LNCAP (cell line): ENCODE measurements around the gene NKX3-2.

Source experiments
- CTCF ChIP-seq: fragments of 450-650 bp; IDR thresholded peaks from 2 replicates; pipeline ENCODE4 v1.5.1; 2017; ENCODE audit warnings: mild to moderate bottlenecking

NKX3-2 gene

DNA sequence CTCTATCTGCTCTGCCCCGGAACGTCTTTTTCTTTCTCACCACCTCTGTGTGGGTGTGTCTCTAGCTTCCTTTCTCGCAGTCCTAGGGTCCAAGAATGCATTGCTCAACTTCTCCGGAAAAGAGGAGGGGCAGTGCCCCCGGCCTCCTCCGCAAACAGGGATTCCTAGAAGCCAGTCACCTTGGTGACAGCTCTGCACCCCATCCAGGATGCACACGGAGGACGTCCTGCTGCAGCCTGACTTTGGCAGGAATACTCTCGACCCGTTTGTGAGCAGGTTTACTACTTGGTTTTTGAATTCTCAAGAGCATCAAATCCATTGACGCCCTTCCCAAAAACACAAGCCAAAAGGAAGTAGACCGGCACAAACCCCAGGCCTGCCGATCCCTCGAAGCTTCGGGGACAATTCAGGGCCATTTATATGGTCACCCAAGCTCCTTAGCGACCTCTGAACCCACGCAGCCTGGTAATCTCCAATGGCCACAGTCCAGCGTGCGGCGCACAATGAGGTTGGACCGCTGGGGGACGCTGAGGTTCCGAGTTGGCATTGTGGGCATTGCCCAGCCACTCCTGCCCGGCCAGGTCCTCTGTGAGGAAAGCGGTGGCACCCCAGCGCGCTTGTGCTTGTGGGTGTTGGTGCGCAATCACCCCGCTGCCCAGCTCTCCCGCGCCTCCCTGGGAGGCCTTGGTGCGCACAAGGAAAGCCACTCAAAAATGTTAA, 9.8 kb downstream of the NKX3-2 start:
- no peak for TF ChIP-seq CTCF

- no peak for TF ChIP-seq CTCF
Measured at GRCh38 chr4:13533670-13534343, 10.5 kb downstream of the NKX3-2 start.

DNA sequence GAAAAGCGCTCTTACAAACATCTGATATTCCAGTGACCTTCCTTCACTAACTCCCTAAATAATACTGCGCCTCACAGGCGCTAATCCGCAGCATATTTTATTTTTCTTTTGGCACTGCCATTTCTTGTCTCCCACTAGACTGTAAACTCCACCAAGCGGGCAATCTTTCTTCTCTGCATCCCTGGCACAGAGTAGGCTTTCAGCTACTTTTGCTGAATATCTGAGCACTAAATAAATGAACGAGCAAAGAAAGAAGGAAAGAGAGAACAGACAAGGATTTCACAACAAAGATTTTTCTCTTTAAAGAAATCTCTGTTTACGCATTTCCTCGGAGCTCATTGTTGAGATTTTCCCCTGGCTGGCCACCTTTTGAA, 12.7 kb downstream of the NKX3-2 start:
- no peak for TF ChIP-seq CTCF

DNA sequence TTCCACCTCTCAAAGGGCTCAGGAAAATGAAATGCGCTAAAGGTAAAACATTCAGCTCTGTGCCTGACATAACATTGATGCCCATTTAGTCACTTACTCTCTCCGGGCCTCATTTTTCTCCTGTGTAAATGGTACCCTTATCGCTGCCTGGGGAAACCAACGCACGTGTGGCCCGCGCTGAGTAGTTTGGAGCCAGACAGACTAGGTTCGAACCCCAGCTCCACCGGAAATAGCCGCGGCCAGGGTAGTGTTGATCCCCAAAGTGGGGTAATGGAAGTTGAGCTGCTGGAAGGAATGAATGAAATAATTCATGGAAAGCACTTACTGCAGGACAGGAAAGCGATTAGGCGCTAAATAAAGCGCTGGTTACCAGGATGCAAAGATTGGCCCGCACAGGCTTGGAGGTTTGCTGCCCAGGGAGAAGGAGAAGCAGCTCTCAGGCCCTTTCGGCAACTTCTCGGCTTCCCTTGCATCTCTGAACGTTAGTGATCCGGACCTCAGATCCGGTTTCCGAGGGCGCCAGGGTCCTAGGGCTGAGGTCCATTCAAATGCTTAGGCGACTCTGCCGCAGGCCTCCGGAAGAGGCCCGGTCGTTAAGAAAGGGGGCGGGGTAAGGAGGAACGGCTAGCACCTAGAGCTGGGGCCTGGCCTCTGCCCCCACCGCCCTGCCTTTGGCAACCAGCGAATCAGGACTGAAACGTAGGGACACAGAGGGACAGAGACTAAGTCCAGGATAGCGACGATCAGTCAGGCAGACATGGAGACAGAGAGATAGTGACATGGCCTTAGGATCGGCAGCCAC, 13.3 kb downstream of the NKX3-2 start:
- TF ChIP-seq CTCF = no peak

DNA sequence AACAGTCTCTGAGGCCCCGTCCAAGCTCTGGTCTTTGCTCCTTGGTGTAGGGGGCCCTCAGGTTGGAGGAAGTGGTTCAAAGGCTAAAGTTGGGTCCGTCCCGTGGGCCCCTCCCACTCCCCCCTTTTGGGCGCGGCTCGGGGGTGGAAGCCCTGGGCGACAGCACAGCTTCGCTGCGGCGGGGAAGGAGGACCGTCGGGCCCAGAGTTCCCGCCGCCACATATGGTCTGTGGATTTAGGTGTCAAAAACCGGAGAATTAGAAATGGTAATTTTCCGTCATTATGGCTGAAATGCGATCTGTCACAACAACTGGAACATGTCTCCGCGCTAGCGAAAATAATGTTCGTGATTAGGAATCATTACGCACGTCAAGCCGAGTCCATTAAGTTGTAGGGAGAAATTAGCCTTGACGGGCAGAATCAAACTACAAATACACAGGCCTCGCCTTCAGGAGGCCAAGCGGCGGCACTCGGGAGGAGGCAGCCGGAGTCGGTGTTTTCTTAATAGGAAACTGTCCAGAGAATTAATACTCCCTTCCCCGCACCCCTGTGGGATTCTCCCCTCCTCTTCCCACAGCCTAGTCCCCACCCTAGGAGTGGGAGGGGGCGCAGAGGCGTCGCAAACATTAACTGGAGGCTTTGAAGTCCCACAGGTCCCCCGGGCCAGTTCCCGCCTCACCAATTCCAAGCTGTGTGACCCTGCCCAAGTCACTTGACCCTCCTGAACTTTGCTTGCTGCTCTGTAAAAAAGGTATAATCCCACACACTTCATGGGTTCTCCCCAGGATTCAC, 15.0 kb downstream of the NKX3-2 start:
- TF ChIP-seq CTCF = no peak

GRCh38 chr4:13528821-13529127, 15.5 kb downstream of the NKX3-2 start:
- TF ChIP-seq CTCF = no peak
